Sigmoid colon (tissue), 7 donors: ENCODE data around the gene DBNDD1. TPM values are rescaled to one million over a fixed set of nuclear protein-coding genes. Genes with fewer than 3 reads are reported as not detected.
"Not testable (repeated sequence)": the region's sequence is repeated elsewhere in the genome, so short reads cannot be mapped to it uniquely, and the experiment has no call there.

ENCODE experiments used
- DNase-seq: peaks from one replicate; pipeline ENCODE4 v3.0.0-alpha.2; 2019
- H3K27ac ChIP-seq, 4 donors: fragments of 200-600 bp; sonication (generic); one replicate each; pipeline ENCODE4 v1.5.1; 2016 to 2019; ENCODE audit warnings: mild to moderate bottlenecking in 1 of 4
- H3K27me3 ChIP-seq, 3 donors: fragments of 200-600 bp; sonication (generic); one replicate each; pipeline ENCODE4 v1.5.1; 2019; ENCODE audit warnings: mild to moderate bottlenecking in 1 of 3
- H3K36me3 ChIP-seq, 4 donors: fragments of 200-600 bp; sonication (generic); one replicate each; pipeline ENCODE4 v1.5.1; 2016 to 2019
- H3K4me1 ChIP-seq, 4 donors: fragments of 200-600 bp; sonication (generic); one replicate each; pipeline ENCODE4 v1.5.1; 2017 to 2019
- H3K4me3 ChIP-seq, 4 donors: fragments of 200-600 bp; sonication (generic); one replicate each; pipeline ENCODE4 v1.5.1; 2017 to 2019; ENCODE audit warnings: mild to moderate bottlenecking in 2 of 4, moderate library complexity in 1 of 4
- H3K9me3 ChIP-seq, 4 donors: fragments of 200-600 bp in 3 of 4; sonication (generic) in 3 of 4; one replicate each; pipeline versions ENCODE4 v1.5.1 to v1.6.1; 2013 to 2019
- EP300 ChIP-seq, 4 donors: sonication (generic); formaldehyde crosslinking; IDR thresholded peaks; one replicate each; pipeline ENCODE4 v1.6.1; 2017; ENCODE audit warnings: antibody characterized with exemption in 4 of 4
- POLR2A ChIP-seq, 2 donors: fragments of 450-650 bp; IDR thresholded peaks; one replicate each; pipeline ENCODE4 v1.6.1; 2016; ENCODE audit warnings: antibody characterized with exemption in 2 of 2, mild to moderate bottlenecking in 2 of 2, moderate library complexity in 2 of 2
- POLR2AphosphoS5 ChIP-seq, 4 donors: sonication (generic); formaldehyde crosslinking; IDR thresholded peaks; one replicate each; pipeline ENCODE4 v1.6.1; 2017; ENCODE audit warnings: antibody characterized with exemption in 4 of 4
- WGBS, 2 donors: extraction: QIAGEN DNeasy Blood & Tissue Kit; methylation state at CpG; one replicate each; pipeline ENCODE4 v1.1.7; 2013; 5-methylcytosine and 5-hydroxymethylcytosine counted together
- intact Hi-C: fragments of 100-400 bp; cut with DNase I; formaldehyde crosslinking; loops from one replicate; pipeline ENCODE4 v1.15.1; 2023
- polyA plus RNA-seq, 3 donors: library from polyadenylated mRNA; stranded (reverse); fragments of 200-250 nt; gene quantifications; one replicate each; pipeline ENCODE4 v1.2.3, GENCODE V29; 2013
- total RNA-seq, 4 donors: library from RNA; depleted of rRNA; stranded (reverse); fragments of >200 nt; gene quantifications; one replicate each; pipeline ENCODE4 v1.1.0, GENCODE V29; 2016
- TF ChIP-seq, protein P1 (sequence below), 4 experiments: fragments of 450-650 bp in 3 of 4; fragments of 200-600 bp in 1 of 4; IDR thresholded peaks; one replicate each; pipeline ENCODE4 v1.5.1; 2016 to 2019; ENCODE audit warnings: antibody characterized with exemption in 4 of 4, mild to moderate bottlenecking in 3 of 4, moderate library complexity in 2 of 4
- donor health status: healthy with polysubstance abuse.
- donor health status: Bipolar disorder and iron deficiency.
- donor health status: healthy.

The DBNDD1 gene
- total and polyA plus RNA-seq, 7 donors = 1.4 to 5.0 (median 3.3) TPM; not detected in 1

GRCh38 chr16:89999831-90000574 is 19.3 kb downstream of the DBNDD1 start:
- TF ChIP-seq POLR2A (IDR thresholded peaks at IDR 0.05) (no peak), EP300 (IDR thresholded peaks at IDR 0.05) (no peak)
- TF ChIP-seq, protein P1, sequence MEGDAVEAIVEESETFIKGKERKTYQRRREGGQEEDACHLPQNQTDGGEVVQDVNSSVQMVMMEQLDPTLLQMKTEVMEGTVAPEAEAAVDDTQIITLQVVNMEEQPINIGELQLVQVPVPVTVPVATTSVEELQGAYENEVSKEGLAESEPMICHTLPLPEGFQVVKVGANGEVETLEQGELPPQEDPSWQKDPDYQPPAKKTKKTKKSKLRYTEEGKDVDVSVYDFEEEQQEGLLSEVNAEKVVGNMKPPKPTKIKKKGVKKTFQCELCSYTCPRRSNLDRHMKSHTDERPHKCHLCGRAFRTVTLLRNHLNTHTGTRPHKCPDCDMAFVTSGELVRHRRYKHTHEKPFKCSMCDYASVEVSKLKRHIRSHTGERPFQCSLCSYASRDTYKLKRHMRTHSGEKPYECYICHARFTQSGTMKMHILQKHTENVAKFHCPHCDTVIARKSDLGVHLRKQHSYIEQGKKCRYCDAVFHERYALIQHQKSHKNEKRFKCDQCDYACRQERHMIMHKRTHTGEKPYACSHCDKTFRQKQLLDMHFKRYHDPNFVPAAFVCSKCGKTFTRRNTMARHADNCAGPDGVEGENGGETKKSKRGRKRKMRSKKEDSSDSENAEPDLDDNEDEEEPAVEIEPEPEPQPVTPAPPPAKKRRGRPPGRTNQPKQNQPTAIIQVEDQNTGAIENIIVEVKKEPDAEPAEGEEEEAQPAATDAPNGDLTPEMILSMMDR (IDR thresholded peaks at IDR 0.05) = no peak
- intact Hi-C loops = no loop called here
- Histone ChIP-seq H3K9me3 (no peaks in the 10 kb centered on the region), H3K36me3 (peaks cover 0 to 34% (median 7%) of the 10 kb centered on the region in 4 donors), H3K27ac (no peak overlapping the region), H3K4me3 (no peak overlapping the region), H3K27me3 (no peaks in the 10 kb centered on the region), H3K4me1 (no peaks in the 10 kb centered on the region)
- 86 to 93% methylated on average over 38 of the region's 38 CpGs for WGBS, 2 donors
- no peak for DNase-seq

DNA sequence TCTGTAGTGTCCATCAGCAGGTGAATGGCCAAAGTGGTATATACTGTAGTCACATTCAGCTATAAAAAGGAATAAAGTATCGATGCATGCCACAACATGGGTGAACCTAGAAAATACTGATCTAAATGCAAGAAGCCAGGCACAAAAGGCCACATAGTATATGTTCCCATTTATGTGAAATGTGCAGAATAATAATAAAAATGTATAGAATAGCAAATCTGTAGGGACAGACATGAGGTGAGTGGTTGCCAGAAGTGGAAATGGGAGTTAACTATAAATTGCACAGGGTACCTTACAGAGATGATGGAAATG is 23.1 kb downstream of the DBNDD1 start:
- Histone ChIP-seq H3K4me3 (no peak overlapping the region), H3K9me3 (no peaks in the 10 kb centered on the region), H3K27me3 (no peaks in the 10 kb centered on the region), H3K36me3 (peaks cover 7 to 68% (median 14%) of the 10 kb centered on the region in 4 donors), H3K27ac (peak overlapping the region; percentile 74 to 82 (median 82)), H3K4me1 (peaks cover 0 to 6% (median 0%) of the 10 kb centered on the region in 4 donors)
- no peak for DNase-seq
- TF ChIP-seq, protein P1 (IDR thresholded peaks at IDR 0.05) = no peak
- TF ChIP-seq POLR2A (IDR thresholded peaks at IDR 0.05) = no peak
- no peak for TF ChIP-seq POLR2AphosphoS5 (IDR thresholded peaks at IDR 0.05)
- no peak for TF ChIP-seq EP300 (IDR thresholded peaks at IDR 0.05)
- WGBS, 2 donors = 94 to 97% methylated on average over 1 of the region's 1 CpG
- intact Hi-C loops = no loop called here

DNA sequence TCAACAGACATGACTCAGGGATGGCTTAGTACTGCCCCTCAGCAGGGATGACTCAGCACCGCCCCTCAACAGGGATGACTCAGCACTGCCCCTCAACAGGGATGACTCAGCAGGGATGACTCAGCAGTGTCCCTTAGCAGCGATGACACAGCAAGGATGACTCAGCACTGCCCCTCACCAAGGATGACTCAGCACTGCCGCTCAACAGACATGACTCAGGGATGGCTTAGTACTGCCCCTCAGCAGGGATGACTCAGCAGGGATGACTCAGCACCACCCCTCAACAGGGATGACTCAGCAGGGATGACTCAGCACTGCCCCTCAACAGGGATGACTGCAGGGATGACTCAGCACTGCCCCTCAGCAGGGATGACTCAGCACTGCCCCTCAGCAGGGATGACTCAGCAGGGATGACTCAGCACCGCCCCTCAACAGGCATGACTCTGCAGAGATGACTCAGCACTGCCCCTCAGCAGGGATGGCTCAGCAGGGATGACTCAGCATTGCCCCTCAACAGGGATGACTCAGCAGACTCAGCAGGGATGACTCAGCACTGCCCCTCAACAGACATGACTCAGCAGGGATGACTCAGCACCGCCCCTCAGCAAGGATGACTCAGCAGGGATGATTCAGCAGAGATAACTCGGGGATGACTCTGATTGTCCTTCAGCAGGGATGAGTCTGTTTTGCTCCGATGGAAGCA is 23.6 kb downstream of the DBNDD1 start:
- whole genome bisulfite sequencing, 2 donors = 78 to 90% methylated on average over 7 of the region's 7 CpGs
- peaks cover 8 to 71% (median 16%) of the 10 kb centered on the region in 4 donors for H3K36me3 ChIP-seq

GRCh38 chr16:89994721-89995474 is 24.4 kb downstream of the DBNDD1 start:
- H3K27me3 ChIP-seq, H3K4me3 ChIP-seq, H3K4me1 ChIP-seq, H3K9me3 ChIP-seq, intact Hi-C loops: not testable (repeated sequence)
- H3K36me3 ChIP-seq = peaks cover 8 to 70% (median 15%) of the 10 kb centered on the region in 4 donors
- TF ChIP-seq POLR2AphosphoS5 (IDR thresholded peaks at IDR 0.05) (peak in 1 of 4 donors; percentile 9), EP300 (IDR thresholded peaks at IDR 0.05) (peak in 1 of 4 donors; percentile 26)
- DNase-seq = peak; percentile 79
- WGBS, 2 donors = 73 to 87% methylated on average over 8 of the region's 8 CpGs
- peak overlapping the region; percentile 74 to 82 (median 82) for H3K27ac ChIP-seq

More for the DNA sequence above, 23.6 kb downstream of the DBNDD1 start:
- H3K27me3 ChIP-seq, intact Hi-C loops, H3K9me3 ChIP-seq, H3K4me1 ChIP-seq, H3K4me3 ChIP-seq: not testable (repeated sequence)
- H3K27ac ChIP-seq = peak overlapping the region; percentile 74 to 82 (median 82)
- TF ChIP-seq POLR2AphosphoS5 (IDR thresholded peaks at IDR 0.05) = peak in 2 of 4 donors; percentile 8 to 34
- DNase-seq = peak; percentile 77

DNA sequence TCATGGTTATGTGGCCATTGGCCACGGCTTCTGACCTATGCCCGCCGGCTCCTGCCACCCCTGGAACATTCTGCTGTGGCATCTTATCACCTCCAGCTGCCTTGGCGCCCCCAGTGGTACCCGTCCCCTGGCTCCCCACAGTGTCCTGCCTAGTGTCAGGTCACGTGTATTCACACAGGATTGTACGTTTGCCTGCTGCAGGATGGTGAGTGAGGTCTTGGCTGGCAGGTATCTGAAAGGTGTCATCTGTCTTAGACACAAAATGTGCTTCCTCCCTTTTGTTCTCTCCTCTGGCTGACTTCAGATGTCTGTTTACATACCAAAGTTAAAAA is 24.9 kb downstream of the DBNDD1 start:
- Histone ChIP-seq H3K4me1 (peaks cover 0 to 6% (median 0%) of the 10 kb centered on the region in 4 donors), H3K36me3 (peaks cover 7 to 65% (median 13%) of the 10 kb centered on the region in 4 donors)
- intact Hi-C loops = no loop called here

More for the DNA sequence above, 24.9 kb downstream of the DBNDD1 start:
- 93 to 94% methylated on average over 7 of the region's 7 CpGs for WGBS, 2 donors
- DNase-seq = no peak
- H3K4me3 ChIP-seq = no peak overlapping the region
- TF ChIP-seq POLR2AphosphoS5 (IDR thresholded peaks at IDR 0.05) (peak in 2 of 4 donors; percentile 48 to 51), EP300 (IDR thresholded peaks at IDR 0.05) (no peak), POLR2A (IDR thresholded peaks at IDR 0.05) (no peak)
- TF ChIP-seq, protein P1 (IDR thresholded peaks at IDR 0.05) = no peak
- peak overlapping the region; percentile 74 to 82 (median 82) for H3K27ac ChIP-seq
- H3K9me3 ChIP-seq = no peaks in the 10 kb centered on the region
- H3K27me3 ChIP-seq = no peaks in the 10 kb centered on the region
